ENCODE results near the gene PHKA1.

Gene PHKA1

DNA sequence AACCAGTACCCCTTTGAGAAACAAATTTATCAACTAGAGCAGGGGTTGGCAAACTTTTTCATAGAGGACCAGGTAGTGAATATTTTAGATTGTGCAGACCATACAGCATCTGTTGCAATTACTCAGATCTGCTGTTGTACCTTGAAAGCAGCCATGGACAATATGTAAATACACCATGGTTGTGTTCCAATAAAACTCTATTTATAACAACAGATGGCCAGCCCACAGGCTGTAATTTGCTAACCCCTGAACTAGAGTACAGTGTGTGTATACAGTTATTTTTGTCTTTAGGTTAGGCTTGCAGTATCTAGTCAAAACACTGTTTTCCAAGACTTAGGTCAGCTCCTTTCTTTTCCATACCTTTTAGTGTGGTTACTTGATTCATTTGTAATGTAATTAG is 54.4 kb downstream of the PHKA1 start:
- Histone ChIP-seq H3K27ac (ENCODE audit: low read depth, low read length) (no peak overlapping the region), H3F3A (ENCODE audit: control insufficient read depth, insufficient read depth) (no peaks in the 10 kb centered on the region)

DNA sequence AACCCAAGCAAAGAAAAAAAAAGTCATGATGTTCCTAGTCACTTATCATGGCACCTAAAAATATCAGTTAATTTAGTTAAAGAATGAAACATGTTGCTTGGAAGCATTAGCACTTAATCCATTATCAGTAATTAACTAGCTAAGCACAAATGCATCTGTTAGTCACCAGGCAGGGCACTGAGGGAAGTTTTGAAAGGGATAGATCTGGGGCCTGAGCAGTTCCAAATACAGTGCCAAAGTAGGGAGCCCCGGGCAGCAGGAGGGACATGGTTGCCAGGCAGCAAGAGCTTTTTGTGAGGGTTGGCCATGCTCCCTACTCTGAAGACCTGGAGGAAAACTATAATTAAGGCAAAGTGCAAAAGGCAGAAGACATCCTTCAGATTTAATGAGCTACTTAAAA is 62.0 kb downstream of the PHKA1 start:
- no peaks in the 10 kb centered on the region for H4K20me1 ChIP-seq (ENCODE audit: control insufficient read depth, insufficient read depth, low read depth, low read length)
- no peaks in the 10 kb centered on the region for H3K27me3 ChIP-seq (ENCODE audit: control insufficient read depth, low read length)
- H3K9me3 ChIP-seq (ENCODE audit: control insufficient read depth, insufficient read depth, low read length): no peaks in the 10 kb centered on the region
- no peak overlapping the region for H3K4me3 ChIP-seq (ENCODE audit: low read length)
- no peaks in the 10 kb centered on the region for H3K4me1 ChIP-seq (ENCODE audit: control insufficient read depth, low read length)
- no peak overlapping the region for H3K4me2 ChIP-seq (ENCODE audit: low read length)
- no peaks in the 10 kb centered on the region for H3K79me2 ChIP-seq (ENCODE audit: control insufficient read depth, low read length)
- no peaks in the 10 kb centered on the region for H3F3A ChIP-seq (ENCODE audit: control insufficient read depth, insufficient read depth)
- no peaks in the 10 kb centered on the region for H3K36me3 ChIP-seq (ENCODE audit: control insufficient read depth, low read length)
- TF ChIP-seq EZH2phosphoT487 (IDR thresholded peaks at IDR 0.05; ENCODE audit: borderline replicate concordance, low read length): no peak
- TF ChIP-seq, protein P1, sequence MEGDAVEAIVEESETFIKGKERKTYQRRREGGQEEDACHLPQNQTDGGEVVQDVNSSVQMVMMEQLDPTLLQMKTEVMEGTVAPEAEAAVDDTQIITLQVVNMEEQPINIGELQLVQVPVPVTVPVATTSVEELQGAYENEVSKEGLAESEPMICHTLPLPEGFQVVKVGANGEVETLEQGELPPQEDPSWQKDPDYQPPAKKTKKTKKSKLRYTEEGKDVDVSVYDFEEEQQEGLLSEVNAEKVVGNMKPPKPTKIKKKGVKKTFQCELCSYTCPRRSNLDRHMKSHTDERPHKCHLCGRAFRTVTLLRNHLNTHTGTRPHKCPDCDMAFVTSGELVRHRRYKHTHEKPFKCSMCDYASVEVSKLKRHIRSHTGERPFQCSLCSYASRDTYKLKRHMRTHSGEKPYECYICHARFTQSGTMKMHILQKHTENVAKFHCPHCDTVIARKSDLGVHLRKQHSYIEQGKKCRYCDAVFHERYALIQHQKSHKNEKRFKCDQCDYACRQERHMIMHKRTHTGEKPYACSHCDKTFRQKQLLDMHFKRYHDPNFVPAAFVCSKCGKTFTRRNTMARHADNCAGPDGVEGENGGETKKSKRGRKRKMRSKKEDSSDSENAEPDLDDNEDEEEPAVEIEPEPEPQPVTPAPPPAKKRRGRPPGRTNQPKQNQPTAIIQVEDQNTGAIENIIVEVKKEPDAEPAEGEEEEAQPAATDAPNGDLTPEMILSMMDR (IDR thresholded peaks at IDR 0.05; ENCODE audit: low read depth, low read length, poor library complexity, severe bottlenecking): no peak
- no peak overlapping the region for H3K27ac ChIP-seq (ENCODE audit: low read depth, low read length)
- H3K9me2 ChIP-seq (replicated peaks; ENCODE audit: control insufficient read depth, low read length): no peaks in the 10 kb centered on the region

More for the DNA sequence above, 54.4 kb downstream of the PHKA1 start:
- H3K4me1 ChIP-seq (ENCODE audit: control insufficient read depth, low read length): no peaks in the 10 kb centered on the region
- no peaks in the 10 kb centered on the region for H4K20me1 ChIP-seq (ENCODE audit: control insufficient read depth, insufficient read depth, low read depth, low read length)
- H3K27me3 ChIP-seq (ENCODE audit: control insufficient read depth, low read length): no peaks in the 10 kb centered on the region
- no peak for TF ChIP-seq EZH2phosphoT487 (IDR thresholded peaks at IDR 0.05; ENCODE audit: borderline replicate concordance, low read length)
- TF ChIP-seq, protein P1 (IDR thresholded peaks at IDR 0.05; ENCODE audit: low read depth, low read length, poor library complexity, severe bottlenecking): no peak
- H3K36me3 ChIP-seq (ENCODE audit: control insufficient read depth, low read length): no peaks in the 10 kb centered on the region
- no peak overlapping the region for H3K4me3 ChIP-seq (ENCODE audit: low read length)
- H3K4me2 ChIP-seq (ENCODE audit: low read length): no peak overlapping the region
- H3K9me3 ChIP-seq (ENCODE audit: control insufficient read depth, insufficient read depth, low read length): no peaks in the 10 kb centered on the region
- H3K9me2 ChIP-seq (replicated peaks; ENCODE audit: control insufficient read depth, low read length): no peaks in the 10 kb centered on the region
- no peaks in the 10 kb centered on the region for H3K79me2 ChIP-seq (ENCODE audit: control insufficient read depth, low read length)

DNA sequence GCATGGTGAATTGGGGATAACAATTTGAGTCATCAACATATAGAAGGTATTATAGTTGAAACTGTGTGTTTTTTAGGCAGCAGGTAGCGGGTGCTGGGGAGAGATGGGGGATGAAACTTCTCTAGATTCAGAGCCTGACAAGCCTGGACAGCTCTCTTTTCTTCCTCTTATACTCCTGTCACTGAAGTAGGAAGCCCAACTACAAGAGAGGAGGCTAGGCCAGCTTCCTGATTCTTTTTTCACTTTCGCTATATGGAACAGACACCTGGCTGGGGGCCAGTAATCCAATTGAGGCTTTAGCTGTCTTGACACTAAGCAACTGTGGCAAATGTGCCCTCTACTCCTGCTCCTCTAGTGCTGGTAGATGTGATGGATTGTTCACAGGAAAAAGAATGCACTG is 69.2 kb downstream of the PHKA1 start:
- Histone ChIP-seq H3K27ac (ENCODE audit: low read depth, low read length) (no peak overlapping the region), H3K4me2 (ENCODE audit: low read length) (no peak overlapping the region), H3F3A (ENCODE audit: control insufficient read depth, insufficient read depth) (no peaks in the 10 kb centered on the region), H3K36me3 (ENCODE audit: control insufficient read depth, low read length) (no peaks in the 10 kb centered on the region), H3K4me3 (ENCODE audit: low read length) (no peak overlapping the region), H4K20me1 (ENCODE audit: control insufficient read depth, insufficient read depth, low read depth, low read length) (no peaks in the 10 kb centered on the region), H3K9me2 (replicated peaks; ENCODE audit: control insufficient read depth, low read length) (no peaks in the 10 kb centered on the region), H3K27me3 (ENCODE audit: control insufficient read depth, low read length) (no peaks in the 10 kb centered on the region), H3K4me1 (ENCODE audit: control insufficient read depth, low read length) (no peaks in the 10 kb centered on the region), H3K9me3 (ENCODE audit: control insufficient read depth, insufficient read depth, low read length) (no peaks in the 10 kb centered on the region), H3K79me2 (ENCODE audit: control insufficient read depth, low read length) (no peaks in the 10 kb centered on the region)
- TF ChIP-seq, protein P1 (IDR thresholded peaks at IDR 0.05; ENCODE audit: low read depth, low read length, poor library complexity, severe bottlenecking): no peak
- no peak for TF ChIP-seq EZH2phosphoT487 (IDR thresholded peaks at IDR 0.05; ENCODE audit: borderline replicate concordance, low read length)

DNA sequence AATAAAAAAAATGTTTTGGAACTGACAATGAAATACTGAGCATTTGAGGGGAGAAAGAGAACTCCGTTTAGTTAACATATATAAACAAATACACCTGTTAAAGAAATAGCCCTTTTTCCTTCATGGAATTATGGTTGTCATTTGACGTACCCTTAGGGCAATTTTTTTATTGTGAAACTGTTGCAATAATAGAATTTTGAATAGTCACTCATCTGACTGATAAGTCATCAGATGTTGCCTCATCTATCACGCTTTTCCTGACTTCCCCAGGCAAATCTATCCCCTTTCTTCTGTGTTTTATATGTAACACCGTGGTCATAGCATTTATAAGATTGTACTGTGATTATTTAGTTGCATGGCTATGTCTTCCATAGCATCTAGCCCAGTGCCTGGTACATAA is 72.5 kb downstream of the PHKA1 start:
- H3K27me3 ChIP-seq (ENCODE audit: control insufficient read depth, low read length): no peaks in the 10 kb centered on the region
- H3K9me3 ChIP-seq (ENCODE audit: control insufficient read depth, insufficient read depth, low read length): no peaks in the 10 kb centered on the region
- no peaks in the 10 kb centered on the region for H3K9me2 ChIP-seq (replicated peaks; ENCODE audit: control insufficient read depth, low read length)
- H3K36me3 ChIP-seq (ENCODE audit: control insufficient read depth, low read length): no peaks in the 10 kb centered on the region
- no peaks in the 10 kb centered on the region for H3F3A ChIP-seq (ENCODE audit: control insufficient read depth, insufficient read depth)
- no peaks in the 10 kb centered on the region for H3K79me2 ChIP-seq (ENCODE audit: control insufficient read depth, low read length)
- TF ChIP-seq EZH2phosphoT487 (IDR thresholded peaks at IDR 0.05; ENCODE audit: borderline replicate concordance, low read length): no peak
- TF ChIP-seq, protein P1 (IDR thresholded peaks at IDR 0.05; ENCODE audit: low read depth, low read length, poor library complexity, severe bottlenecking): no peak
- no peaks in the 10 kb centered on the region for H3K4me1 ChIP-seq (ENCODE audit: control insufficient read depth, low read length)
- H4K20me1 ChIP-seq (ENCODE audit: control insufficient read depth, insufficient read depth, low read depth, low read length): no peaks in the 10 kb centered on the region
- no peak overlapping the region for H3K27ac ChIP-seq (ENCODE audit: low read depth, low read length)
- no peak overlapping the region for H3K4me2 ChIP-seq (ENCODE audit: low read length)
- no peak overlapping the region for H3K4me3 ChIP-seq (ENCODE audit: low read length)
